GM18867 (cell line): ENCODE data around the gene TERT.
"Not testable (repeated sequence)": the region's sequence is repeated elsewhere in the genome, so short reads cannot be mapped to it uniquely, and the experiment has no call there.

Source experiments
- ATAC-seq: cut with Tn5 transposase; IDR thresholded peaks from one replicate; pipeline ENCODE4 v1.9.1; 2021; ENCODE audit warnings: mild to moderate bottlenecking, moderate library complexity; ENCODE audit not compliant: unreplicated experiment

The TERT gene

DNA sequence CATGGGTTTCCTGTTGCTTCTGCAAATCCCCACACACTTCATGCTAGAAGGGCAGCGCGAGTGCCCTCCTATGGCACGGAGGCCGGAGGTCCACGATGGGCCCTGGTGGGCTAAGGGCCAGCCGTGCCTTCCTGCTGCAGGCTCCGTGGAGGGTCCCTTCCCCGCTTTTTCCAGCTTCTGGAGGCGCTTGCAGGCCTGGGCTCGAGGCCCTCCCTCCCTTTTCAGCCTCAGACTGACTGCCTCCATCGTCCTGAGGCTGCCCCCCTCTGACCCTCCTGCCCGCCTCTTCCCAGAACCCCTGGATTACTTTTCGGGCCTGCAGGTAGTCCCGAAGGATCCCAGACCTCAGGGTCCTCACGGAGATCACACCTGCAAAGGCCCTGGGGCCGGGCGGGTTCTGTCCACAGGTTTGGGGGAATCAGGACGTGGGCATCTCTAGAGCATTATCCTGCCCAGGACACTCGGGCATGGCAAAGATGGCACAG lies 3.2 kb upstream of the TERT start:
- ATAC-seq = no peak

DNA sequence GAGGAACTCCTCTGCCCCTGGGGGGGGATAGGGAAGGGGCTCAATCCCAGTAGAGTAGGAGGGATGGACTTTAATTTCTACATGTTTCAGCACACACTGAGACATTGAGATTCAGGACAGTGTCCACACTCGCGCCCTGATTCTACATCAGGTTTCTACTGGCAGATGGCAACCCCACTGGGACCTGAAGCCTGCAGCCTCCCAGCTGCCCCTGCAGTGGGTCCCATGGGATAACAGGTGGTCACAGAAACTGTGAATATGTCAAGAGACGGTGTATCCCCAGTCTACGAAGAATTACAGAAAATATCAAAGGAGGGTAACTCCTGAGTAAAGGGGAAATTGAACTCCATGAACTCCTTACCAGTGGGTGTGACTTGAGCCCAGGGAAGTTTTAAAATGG lies 2.4 kb upstream of the TERT start:
- no peak for ATAC-seq

DNA sequence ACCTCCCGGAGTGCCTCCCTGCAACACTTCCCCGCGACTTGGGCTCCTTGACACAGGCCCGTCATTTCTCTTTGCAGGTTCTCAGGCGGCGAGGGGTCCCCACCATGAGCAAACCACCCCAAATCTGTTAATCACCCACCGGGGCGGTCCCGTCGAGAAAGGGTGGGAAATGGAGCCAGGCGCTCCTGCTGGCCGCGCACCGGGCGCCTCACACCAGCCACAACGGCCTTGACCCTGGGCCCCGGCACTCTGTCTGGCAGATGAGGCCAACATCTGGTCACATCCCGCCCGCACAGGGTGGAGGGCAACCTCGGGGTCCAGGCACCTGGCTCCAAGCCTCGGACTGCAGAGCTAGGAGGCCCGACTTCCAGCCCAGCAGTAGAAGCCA lies 776 bp upstream of the TERT start:
- ATAC-seq = no peak

DNA sequence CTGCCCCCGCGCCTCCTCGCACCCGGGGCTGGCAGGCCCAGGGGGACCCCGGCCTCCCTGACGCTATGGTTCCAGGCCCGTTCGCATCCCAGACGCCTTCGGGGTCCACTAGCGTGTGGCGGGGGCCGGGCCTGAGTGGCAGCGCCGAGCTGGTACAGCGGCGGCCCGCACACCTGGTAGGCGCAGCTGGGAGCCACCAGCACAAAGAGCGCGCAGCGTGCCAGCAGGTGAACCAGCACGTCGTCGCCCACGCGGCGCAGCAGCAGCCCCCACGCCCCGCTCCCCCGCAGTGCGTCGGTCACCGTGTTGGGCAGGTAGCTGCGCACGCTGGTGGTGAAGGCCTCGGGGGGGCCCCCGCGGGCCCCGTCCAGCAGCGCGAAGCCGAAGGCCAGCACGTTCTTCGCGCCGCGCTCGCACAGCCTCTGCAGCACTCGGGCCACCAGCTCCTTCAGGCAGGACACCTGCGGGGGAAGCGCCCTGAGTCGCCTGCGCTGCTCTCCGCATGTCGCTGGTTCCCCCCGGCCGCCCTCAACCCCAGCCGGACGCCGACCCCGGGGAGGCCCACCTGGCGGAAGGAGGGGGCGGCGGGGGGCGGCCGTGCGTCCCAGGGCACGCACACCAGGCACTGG lies 548 bp downstream of the TERT start:
- ATAC-seq = no peak

GRCh38 chr5:1293416-1294205 lies 1.3 kb downstream of the TERT start:
- no peak for ATAC-seq

DNA sequence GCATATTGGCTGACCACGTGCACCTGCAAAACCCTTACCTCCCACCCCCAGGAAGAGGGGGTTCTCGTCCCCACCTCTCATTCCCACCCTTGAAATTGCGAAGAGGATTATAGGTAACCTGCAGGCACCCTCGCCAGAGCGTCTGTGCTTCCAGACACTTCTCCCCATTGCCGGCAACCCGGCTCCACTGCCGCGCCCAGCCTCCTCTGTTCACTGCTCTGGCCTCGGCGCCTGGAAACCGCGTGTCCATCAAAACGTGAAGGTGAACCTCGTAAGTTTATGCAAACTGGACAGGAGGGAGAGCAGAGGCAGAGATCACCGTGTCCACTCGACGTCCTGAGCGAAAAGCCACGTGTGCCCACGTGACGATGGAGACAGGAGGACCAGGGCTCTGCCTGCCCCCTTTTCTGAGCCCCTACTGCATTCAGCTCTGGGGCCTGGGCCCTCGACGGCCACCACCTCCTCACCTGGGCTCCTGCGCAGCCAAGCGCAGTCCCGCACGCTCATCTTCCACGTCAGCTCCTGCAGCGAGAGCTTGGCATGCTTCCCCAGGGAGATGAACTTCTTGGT lies 1.9 kb downstream of the TERT start:
- ATAC-seq = no peak

GRCh38 chr5:1292139-1292538 lies 2.7 kb downstream of the TERT start:
- no peak for ATAC-seq

- no peak for ATAC-seq
These were observed 3.2 kb downstream of the TERT start for GRCh38 chr5:1291611-1292080.

- not testable (repeated sequence) for ATAC-seq
These were observed 3.9 kb downstream of the TERT start for GRCh38 chr5:1290956-1291355.

- ATAC-seq = not testable (repeated sequence)
These were observed 5.3 kb downstream of the TERT start for GRCh38 chr5:1289559-1289958.

- no peak for ATAC-seq
These were observed 6.2 kb downstream of the TERT start for GRCh38 chr5:1288439-1289335.

DNA sequence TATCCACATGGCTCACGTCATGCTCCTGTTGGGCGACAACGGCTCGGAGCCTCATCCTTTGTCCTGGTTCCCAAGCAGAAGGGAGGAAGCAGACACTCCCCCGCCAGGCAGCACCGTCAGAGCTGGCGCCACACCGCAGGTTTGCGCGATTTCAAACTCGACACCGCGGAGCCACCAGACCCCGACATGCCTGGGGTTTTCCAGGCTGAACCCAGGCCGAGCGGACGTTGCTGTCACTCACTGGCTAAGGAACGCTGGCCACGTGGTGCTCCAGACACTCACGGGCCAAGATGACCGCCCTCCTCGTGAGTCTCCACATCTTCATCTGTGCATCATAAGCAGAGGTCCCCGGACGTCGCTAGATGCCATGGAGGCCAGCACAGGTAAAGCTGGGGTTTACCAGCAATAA lies 9.0 kb downstream of the TERT start:
- no peak for ATAC-seq

GRCh38 chr5:1285141-1285540 lies 9.7 kb downstream of the TERT start:
- no peak for ATAC-seq

DNA sequence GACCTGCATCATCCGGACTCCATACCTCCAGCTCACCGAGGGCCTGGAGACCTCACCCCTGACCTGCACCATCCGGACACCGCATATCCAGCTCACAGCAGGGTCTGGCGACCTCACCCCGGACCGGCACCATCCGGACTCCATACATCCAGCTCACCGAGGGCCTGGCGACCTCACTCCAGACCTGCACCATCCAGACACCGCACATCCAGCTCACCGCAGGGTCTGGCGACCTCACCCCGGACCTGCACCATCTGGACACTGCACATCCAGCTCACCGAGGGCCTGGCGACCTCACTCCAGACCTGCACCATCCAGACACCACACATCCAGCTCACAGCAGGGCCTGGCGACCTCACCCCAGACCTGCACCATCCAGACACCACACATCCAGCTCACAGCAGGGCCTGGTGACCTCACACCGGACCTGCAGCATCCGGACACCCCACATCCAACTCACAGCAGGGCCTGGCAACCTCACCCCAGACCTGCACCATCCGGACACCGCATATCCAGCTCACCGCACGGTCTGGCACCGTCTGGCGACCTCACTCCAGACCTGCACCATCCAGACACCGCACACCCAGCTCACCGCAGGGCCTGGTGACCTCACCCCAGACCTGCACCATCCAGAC lies 10.4 kb downstream of the TERT start:
- ATAC-seq = not testable (repeated sequence)

DNA sequence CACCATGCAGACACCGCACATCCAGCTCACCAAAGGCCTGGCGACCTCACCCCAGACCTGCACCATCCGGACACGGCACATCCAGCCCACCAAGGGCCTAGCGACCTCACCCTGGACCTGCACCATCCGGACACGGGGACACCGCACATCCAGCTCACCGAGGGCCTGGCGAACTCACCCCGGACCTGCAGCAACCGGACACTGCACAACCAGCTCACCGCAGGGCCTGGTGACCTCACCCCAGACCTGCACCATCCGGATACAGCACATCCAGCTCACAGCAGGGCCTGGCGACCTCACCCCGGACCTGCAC lies 11.2 kb downstream of the TERT start:
- not testable (repeated sequence) for ATAC-seq

DNA sequence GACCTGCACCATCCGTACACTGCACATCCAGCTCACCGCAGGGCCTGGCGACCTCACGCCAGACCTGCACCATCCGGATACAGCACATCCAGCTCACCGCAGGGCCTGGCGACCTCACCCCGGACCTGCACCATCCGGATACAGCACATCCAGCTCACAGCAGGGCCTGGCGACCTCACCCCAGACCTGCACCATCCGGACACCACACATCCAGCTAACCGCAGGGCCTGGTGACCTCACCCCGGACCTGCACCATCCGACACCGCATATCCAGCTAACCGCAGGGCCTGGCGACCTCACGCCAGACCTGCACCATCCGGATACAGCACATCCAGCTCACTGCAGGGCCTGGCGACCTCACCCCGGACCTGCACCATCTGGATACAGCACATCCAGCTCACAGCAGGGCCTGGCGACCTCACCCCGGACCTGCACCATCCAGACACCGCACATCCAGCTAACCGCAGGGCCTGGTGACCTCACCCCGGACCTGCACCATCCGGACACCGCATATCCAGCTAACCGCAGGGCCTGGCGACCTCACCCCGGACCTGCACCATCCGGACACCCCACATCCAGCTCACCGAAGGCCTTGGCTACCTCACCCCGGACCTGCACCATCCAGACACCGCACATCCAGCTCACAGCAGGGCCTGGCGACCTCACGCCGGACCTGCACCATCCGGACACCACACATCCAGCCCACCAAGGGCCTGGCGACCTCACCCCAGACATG lies 11.7 kb downstream of the TERT start:
- ATAC-seq = not testable (repeated sequence)

- ATAC-seq = no peak
These were observed 12.5 kb downstream of the TERT start for GRCh38 chr5:1282131-1282992.

DNA sequence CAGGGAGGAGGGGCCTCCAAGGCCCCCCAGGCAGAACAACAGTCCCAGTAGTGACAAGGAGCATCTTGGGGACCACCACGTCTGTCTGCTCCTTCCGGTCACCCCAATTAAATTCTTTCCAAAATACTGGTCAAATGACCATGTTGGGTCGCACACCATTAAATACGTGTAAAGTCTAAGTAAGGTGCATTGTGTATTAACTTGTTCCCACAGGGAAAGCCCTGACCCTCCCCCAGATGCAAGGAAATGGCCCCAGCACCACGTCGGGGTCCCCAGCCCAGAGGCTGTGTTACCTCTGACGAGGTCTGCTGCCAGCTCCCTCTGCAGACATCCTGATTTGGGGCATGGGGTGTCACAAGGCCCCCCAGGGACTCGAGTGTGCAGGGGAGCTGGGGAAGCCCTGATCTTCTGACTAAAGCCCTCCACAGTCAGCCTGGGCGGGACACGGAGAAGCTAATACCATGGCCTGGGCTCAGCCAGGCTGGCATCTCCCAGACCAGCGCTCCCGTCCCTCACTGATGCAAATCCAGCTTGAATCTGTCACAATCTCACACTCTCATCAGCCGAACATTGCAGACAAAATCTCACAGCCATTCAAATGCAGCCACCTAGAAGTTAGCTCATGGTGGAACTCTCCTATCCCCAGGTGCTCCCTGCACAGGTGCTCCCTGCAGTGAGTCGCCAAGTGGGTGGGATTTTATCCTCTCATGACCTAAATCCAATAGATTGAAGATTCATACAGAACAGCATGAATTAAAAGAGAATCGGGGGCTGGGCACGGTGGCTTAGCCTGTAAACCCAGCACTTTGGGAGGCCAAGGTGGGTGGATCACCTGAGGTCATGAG lies 13.6 kb downstream of the TERT start:
- no peak for ATAC-seq
